H1 (cell line): ENCODE results near the gene IRF8. TPM values are rescaled to one million over a fixed set of nuclear protein-coding genes. Genes with fewer than 3 reads are reported as not detected.
A peak's percentile ranks its signal among the peaks of the same experiment; 100 is the strongest.

Experiments
- CTCF ChIA-PET: fragments of 300-600 bp; sonication (Branson Sonifier 250); formaldehyde crosslinking; loops from one replicate; lab custom pipeline; 2021; ENCODE audit not compliant: partially characterized antibody; lab: Charles Lee
- POLR2A ChIA-PET: fragments of 300-600 bp; sonication (Branson Sonifier 250); formaldehyde crosslinking; loops from one replicate; lab custom pipeline; 2021; ENCODE audit warnings: inconsistent platforms; ENCODE audit not compliant: partially characterized antibody; lab: Charles Lee
- DNase-seq, 2 experiments: peaks; one replicate each; pipeline versions ENCODE4 v3.0.0 to v3.0.0-alpha.2; 2010 to 2022; ENCODE audit warnings: low spot score in 2 of 2, low read depth in 1 of 2, mixed read lengths in 1 of 2
- FAIRE-seq: peaks from 2 replicates; lab custom pipeline; 2011; peaks lifted over from hg19 to GRCh38; lab: Jason Lieb, UNC
- H2AFZ ChIP-seq: 2 replicates; pipeline ENCODE4 v1.8.1; 2012; ENCODE audit warnings: low read length, inconsistent platforms
- H2AK5ac ChIP-seq: 2 replicates; pipeline ENCODE4 v1.6.1; 2013; ENCODE audit warnings: low read depth, low read length
- H2BK120ac ChIP-seq: replicated peaks from 2 replicates; pipeline ENCODE3; 2013; ENCODE audit warnings: low read depth, low read length, inconsistent platforms
- H2BK12ac ChIP-seq: 2 replicates; pipeline ENCODE4 v1.6.1; 2013; ENCODE audit warnings: low read depth, low read length
- H2BK15ac ChIP-seq: 2 replicates; pipeline ENCODE4 v1.6.1; 2013; ENCODE audit warnings: low read length
- H2BK20ac ChIP-seq: 2 replicates; pipeline ENCODE4 v1.6.1; 2013; ENCODE audit warnings: low read length
- H2BK5ac ChIP-seq: 2 replicates; pipeline ENCODE4 v1.6.1; 2013; ENCODE audit warnings: low read depth, low read length
- H3K14ac ChIP-seq: 2 replicates; pipeline ENCODE4 v1.6.1; 2013; ENCODE audit warnings: inconsistent platforms; ENCODE audit not compliant: insufficient read length
- H3K18ac ChIP-seq: 2 replicates; pipeline ENCODE4 v1.6.1; 2013; ENCODE audit warnings: low read length; ENCODE audit errors: extremely low read depth
- H3K23ac ChIP-seq: 2 replicates; pipeline ENCODE4 v1.6.1; 2013; ENCODE audit warnings: inconsistent platforms; ENCODE audit not compliant: insufficient read length
- H3K23me2 ChIP-seq: 2 replicates; pipeline ENCODE4 v1.6.1; 2013; ENCODE audit warnings: low read depth, low read length
- H3K27ac ChIP-seq: 2 replicates; pipeline ENCODE4 v1.6.1; 2011; ENCODE audit warnings: low read depth, low read length, inconsistent platforms
- H3K27me3 ChIP-seq, 4 experiments: replicated peaks in 1 of 4; 1 replicate in 1 of 4; 2 replicates in 3 of 4; pipeline versions ENCODE4 v1.6.1 to v1.8.1; 2011 to 2013; ENCODE audit warnings: low read length in 3 of 4, mild to moderate bottlenecking in 3 of 4, inconsistent platforms in 2 of 4, mixed read lengths in 2 of 4, moderate library complexity in 1 of 4; ENCODE audit not compliant: control insufficient read depth in 3 of 4, insufficient read depth in 3 of 4; ENCODE audit errors: extremely low read depth in 1 of 4
- H3K36me3 ChIP-seq, 4 experiments: 2 replicates each; pipeline versions ENCODE4 v1.6.1 to v1.8.1; 2011 to 2013; ENCODE audit warnings: mild to moderate bottlenecking in 4 of 4, low read length in 3 of 4, moderate library complexity in 2 of 4, control low read depth in 1 of 4, inconsistent platforms in 1 of 4; ENCODE audit not compliant: insufficient read depth in 4 of 4, control insufficient read depth in 2 of 4
- H3K4ac ChIP-seq: replicated peaks from 2 replicates; pipeline ENCODE3; 2013; ENCODE audit warnings: low read length, low read depth, mixed read lengths, inconsistent platforms; ENCODE audit not compliant: insufficient read length
- H3K4me1 ChIP-seq, 4 experiments: replicated peaks in 1 of 4; 1 replicate in 1 of 4; 2 replicates in 3 of 4; pipeline versions ENCODE4 v1.6.1 to v1.8.1; 2011 to 2013; ENCODE audit warnings: low read length in 3 of 4, inconsistent platforms in 2 of 4, mixed read lengths in 1 of 4; ENCODE audit not compliant: insufficient read depth in 4 of 4, control insufficient read depth in 3 of 4
- H3K4me2 ChIP-seq, 2 experiments: 2 replicates each; pipeline versions ENCODE4 v1.6.1 to v1.8.1; 2011 to 2013; ENCODE audit warnings: low read depth in 2 of 2, low read length in 2 of 2, control low read depth in 1 of 2, inconsistent platforms in 1 of 2, mild to moderate bottlenecking in 1 of 2; ENCODE audit not compliant: insufficient read depth in 1 of 2
- H3K4me3 ChIP-seq, 4 experiments: fragments of 200-600, 300-600 bp in 1 of 4; sonication (generic), shearing (Covaris generic), sonication (Bioruptor Twin) in 1 of 4; 2 replicates each; pipeline versions ENCODE4 v1.5.1 to v1.8.1; 2011 to 2016; ENCODE audit warnings: low read length in 4 of 4, low read depth in 3 of 4, control low read depth in 2 of 4, inconsistent platforms in 2 of 4, mild to moderate bottlenecking in 2 of 4, mixed read lengths in 1 of 4, moderate library complexity in 1 of 4; ENCODE audit not compliant: insufficient read depth in 2 of 4; ENCODE audit errors: extremely low read depth in 1 of 4
- H3K56ac ChIP-seq: replicated peaks from 2 replicates; pipeline ENCODE3; 2013; ENCODE audit warnings: low read depth, mild to moderate bottlenecking, mixed read lengths, low read length, inconsistent platforms; ENCODE audit not compliant: insufficient read length
- H3K79me1 ChIP-seq: 2 replicates; pipeline ENCODE4 v1.6.1; 2013; ENCODE audit warnings: low read depth, low read length, control low read depth
- H3K79me2 ChIP-seq, 2 experiments: 2 replicates each; pipeline versions ENCODE4 v1.6.1 to v1.8.1; 2012 to 2013; ENCODE audit warnings: low read length in 2 of 2, mild to moderate bottlenecking in 2 of 2, inconsistent platforms in 1 of 2; ENCODE audit not compliant: insufficient read depth in 2 of 2, control insufficient read depth in 1 of 2
- H3K9ac ChIP-seq, 4 experiments: replicated peaks in 1 of 4; 1 replicate in 1 of 4; 2 replicates in 3 of 4; pipeline versions ENCODE4 v1.6.1 to v1.8.1; 2011 to 2013; ENCODE audit warnings: low read depth in 3 of 4, low read length in 3 of 4, control low read depth in 2 of 4, mild to moderate bottlenecking in 2 of 4, moderate library complexity in 2 of 4, inconsistent platforms in 1 of 4; ENCODE audit errors: extremely low read depth in 1 of 4
- H3K9me3 ChIP-seq, 2 experiments: 2 replicates each; pipeline versions ENCODE4 v1.6.1 to v1.8.1; 2012 to 2013; ENCODE audit warnings: mild to moderate bottlenecking in 2 of 2, moderate library complexity in 2 of 2, control low read depth in 1 of 2, inconsistent platforms in 1 of 2, low read depth in 1 of 2, low read length in 1 of 2, mixed read lengths in 1 of 2; ENCODE audit not compliant: insufficient read depth in 2 of 2
- H4K20me1 ChIP-seq, 2 experiments: replicated peaks in 1 of 2; 2 replicates each; pipeline versions ENCODE3 to v1.8.1; 2011 to 2013; ENCODE audit warnings: inconsistent platforms in 2 of 2, low read length in 2 of 2, mild to moderate bottlenecking in 1 of 2; ENCODE audit not compliant: insufficient read depth in 2 of 2, control insufficient read depth in 1 of 2
- H4K5ac ChIP-seq: 2 replicates; pipeline ENCODE4 v1.6.1; 2013; ENCODE audit warnings: low read length, low read depth, mixed read lengths, inconsistent platforms; ENCODE audit not compliant: insufficient read length
- H4K8ac ChIP-seq: 2 replicates; pipeline ENCODE4 v1.8.0; 2013; ENCODE audit warnings: mild to moderate bottlenecking, moderate library complexity, low read length, inconsistent platforms; ENCODE audit not compliant: insufficient read depth; ENCODE audit errors: extremely low read depth
- H4K91ac ChIP-seq: replicated peaks from 2 replicates; pipeline ENCODE3; 2013; ENCODE audit warnings: low read length, mixed read lengths, inconsistent platforms; ENCODE audit not compliant: insufficient read length
- CHD1 ChIP-seq: IDR thresholded peaks from 2 replicates; pipeline ENCODE4 v1.6.1; 2012; ENCODE audit warnings: low read depth, low read length, improper control_type of control experiment
- EGR1 ChIP-seq: IDR thresholded peaks from 2 replicates; pipeline ENCODE4 v1.6.1; 2011; ENCODE audit warnings: low read depth, low read length, borderline replicate concordance
- HDAC2 ChIP-seq, 2 experiments: fragments of 300-600 bp in 1 of 2; sonication (generic) in 1 of 2; IDR thresholded peaks; 2 replicates each; pipeline ENCODE4 v1.6.1; 2011 to 2012; ENCODE audit warnings: low read depth in 2 of 2, low read length in 2 of 2, mild to moderate bottlenecking in 2 of 2, moderate library complexity in 2 of 2, borderline replicate concordance in 1 of 2, inconsistent platforms in 1 of 2
- KDM5A ChIP-seq: fragments of 200-600 bp; IDR thresholded peaks from 2 replicates; pipeline ENCODE4 v1.7.1; 2012; ENCODE audit warnings: mild to moderate bottlenecking, low read length, inconsistent platforms, mixed read lengths
- RAD21 ChIP-seq, 2 experiments: IDR thresholded peaks in 1 of 2; conservative IDR thresholded peaks in 1 of 2; 2 replicates each; pipeline ENCODE4 v1.6.1; 2011; ENCODE audit warnings: low read depth in 2 of 2, low read length in 2 of 2, improper control_type of control experiment in 1 of 2, inconsistent platforms in 1 of 2, mild to moderate bottlenecking in 1 of 2, moderate library complexity in 1 of 2
- RFX5 ChIP-seq: IDR thresholded peaks from 2 replicates; pipeline ENCODE4 v1.6.1; 2011; ENCODE audit warnings: low read depth, low read length, improper control_type of control experiment, borderline replicate concordance
- SIRT6 ChIP-seq: IDR thresholded peaks from one replicate; pipeline ENCODE4 v1.7.1; 2012; ENCODE audit warnings: low read length, inconsistent platforms
- TAF1 ChIP-seq: IDR thresholded peaks from 2 replicates; pipeline ENCODE4 v1.6.1; 2011; ENCODE audit warnings: mild to moderate bottlenecking, low read depth, low read length
- WGBS, 2 experiments: shearing (Covaris generic) in 1 of 2; methylation state at CpG; one replicate each; pipeline versions ENCODE4 v1.1.6 to v1.1.7; 2013 to 2015; ENCODE audit warnings: low lambda C conversion rate in 2 of 2, mixed read lengths in 2 of 2, inconsistent platforms in 1 of 2, low coverage in 1 of 2, missing lambda C conversion rate in 1 of 2; ENCODE audit not compliant: insufficient replicate concordance in 2 of 2, insufficient coverage in 1 of 2, insufficient read length in 1 of 2; ENCODE audit errors: extremely low coverage in 1 of 2, missing lambda C conversion rate in 1 of 2; 5-methylcytosine and 5-hydroxymethylcytosine counted together
- long read RNA-seq, 2 experiments: library from RNA in 1 of 2; library from capped mRNA in 1 of 2; stranded (forward); transcript quantifications; one replicate each; pipeline ENCODE4 v2.0.0, GENCODE V29; 2021; ENCODE audit warnings: inconsistent platforms in 1 of 2
- polyA minus RNA-seq, 3 experiments: library from RNA; depleted of rRNA, polyadenylated mRNA; stranded (reverse); fragments of >200 nt; gene quantifications; 1 replicate in 2 of 3; 2 replicates in 1 of 3; pipeline ENCODE4 v1.2.3, GENCODE V29; 2011
- polyA plus RNA-seq, 7 experiments: library from polyadenylated mRNA; depleted of rRNA in 3 of 7; stranded (reverse) in 5 of 7; unstranded in 2 of 7; fragments of >200 nt in 5 of 7; fragments of 200-250 nt in 2 of 7; gene quantifications; 1 replicate in 5 of 7; 2 replicates in 1 of 7; 4 replicates in 1 of 7; pipeline versions ENCODE4 v1.2.1 to v1.2.3, GENCODE V29; 2011 to 2013; ENCODE audit warnings: missing spikeins in 2 of 7, mixed read lengths in 2 of 7
- total RNA-seq: library from RNA; stranded (reverse); fragmentation: NEBNext Ultra II Directional; extraction: Animal tissue kit (Norgen Biotek cat#: 25700); gene quantifications from 2 replicates; pipeline ENCODE4 v1.2.1, GENCODE V29; 2021

The IRF8 gene
- total RNA-seq (0.96 and 2.0 TPM in 2 replicates), polyA plus RNA-seq (2011; rRNA removed) (0.35 and 0.72 TPM in 2 replicates), polyA minus RNA-seq (2011; rRNA and poly(A)+ RNA removed) (0.88 and 1.3 TPM in 2 replicates)
- polyA plus RNA-seq (2011; cell fraction: cytosol; rRNA removed): 0.54 TPM
- 0.80 TPM for polyA plus RNA-seq (2011; cell fraction: nucleus; rRNA removed)
- 0.37 to 0.72 TPM (median 0.53 TPM) in 4 replicates for polyA plus RNA-seq (2012, experiment 1 of 2)
- 0.12 TPM for polyA plus RNA-seq (2012, experiment 2 of 2)
- polyA plus RNA-seq (2013, experiment 1 of 2): 0.34 TPM
- 0.37 TPM for polyA plus RNA-seq (2013, experiment 2 of 2)
- not detected for polyA minus RNA-seq (2011; cell fraction: cytosol; rRNA and poly(A)+ RNA removed)
- polyA minus RNA-seq (2011; cell fraction: nucleus; rRNA and poly(A)+ RNA removed): 0.30 TPM
- long read RNA-seq, experiment 1, partial matches to known transcripts: 0 of 1 reads
- long read RNA-seq, experiment 1, other reads (novel, unspliced or antisense): 0 of 1 reads
- long read RNA-seq, experiment 2: 0 reads

- no peak within 1 kb of the TSS for H3K27ac ChIP-seq
- no peak within 1 kb of the TSS for H4K5ac ChIP-seq
- H4K91ac ChIP-seq: peak within 1 kb of the TSS; percentile 31
- no peak within 1 kb of the TSS for H3K18ac ChIP-seq
- no peaks in the 10 kb centered on the region for H3K79me2 ChIP-seq
- ChIA-PET POLR2A (interaction anchor here (1.2 to 1.4 kb wide), 3 partner anchors 10 to 28 kb away, joined by 3 to 4 read pairs (median 3); no protein-coding TSS in a partner anchor), CTCF (interaction anchor here (0.9 to 3.3 kb wide), 7 partner anchors 9 to 88 kb away, joined by 3 to 31 read pairs (median 3); no protein-coding TSS in a partner anchor)
- H3K79me1 ChIP-seq: no peaks in the 10 kb centered on the region
- H3K23ac ChIP-seq: no peak within 1 kb of the TSS
- H3K4me2 ChIP-seq: peak within 1 kb of the TSS; percentile 52 to 88
- H2AK5ac ChIP-seq: no peak within 1 kb of the TSS
- H3K9ac ChIP-seq: no peak within 1 kb of the TSS; a peak in 1 of 7 replicates
- peak within 1 kb of the TSS; percentile 18; the same call in 1 of the 2 replicates for H2AFZ ChIP-seq
- H3K4me1 ChIP-seq: no peaks in the 10 kb centered on the region
- H3K27me3 ChIP-seq: peaks cover 11 to 46% (median 31%) of the 10 kb centered on the region in 4 experiments
- no peak within 1 kb of the TSS for H3K14ac ChIP-seq
- H3K9me3 ChIP-seq: no peaks in the 10 kb centered on the region
- FAIRE-seq (no peak), DNase-seq (peak in 1 of 2 experiments; percentile 84)
- H2BK120ac ChIP-seq: no peak within 1 kb of the TSS
- H2BK5ac ChIP-seq: no peak within 1 kb of the TSS
- H3K4ac ChIP-seq: no peak within 1 kb of the TSS
- peak within 1 kb of the TSS; percentile 41 to 68 (median 56) for H3K4me3 ChIP-seq
- peak within 1 kb of the TSS; percentile 88; the same call in 1 of the 2 replicates for H4K8ac ChIP-seq
- no peak within 1 kb of the TSS for H2BK15ac ChIP-seq
- H3K56ac ChIP-seq: no peak within 1 kb of the TSS
- no peak within 1 kb of the TSS for H2BK20ac ChIP-seq
- H3K23me2 ChIP-seq: peaks cover 6% of the 10 kb centered on the region; the same call in 1 of the 2 replicates
- H2BK12ac ChIP-seq: no peak within 1 kb of the TSS
- H3K36me3 ChIP-seq: no peaks in the 10 kb centered on the region
- no peaks in the 10 kb centered on the region for H4K20me1 ChIP-seq
- whole genome bisulfite sequencing, 2 experiments: 6% methylated on average over 82 of the region's 102 CpGs; no CpG with 5 or more reads in 1 of the 2 experiments
- TF ChIP-seq KDM5A: no peak
- no peak for TF ChIP-seq SIRT6
- TF ChIP-seq RFX5: no peak
- TF ChIP-seq CHD1: no peak
- no peak for TF ChIP-seq EGR1
- TF ChIP-seq TAF1: no peak
- TF ChIP-seq RAD21 (IDR thresholded peaks at IDR 0.05 in 1 of 2, conservative IDR thresholded peaks at IDR 0.05 in 1 of 2; ENCODE audit: low read depth in 2 of 2, low read length in 2 of 2): no peak
- TF ChIP-seq HDAC2 (IDR thresholded peaks at IDR 0.05; ENCODE audit: borderline replicate concordance in 1 of 2, low read depth in 2 of 2, low read length in 2 of 2): 0 out of 4 replicates have a peak, but pooled peaks of 1 of the 2 experiments have one; percentile 31
Observed at GRCh38 chr16:85898521-85899442, at the start of gene IRF8. TSS of gene IRF8 (plus strand) at chr16:85899162. CDS start at chr16:85903016, 3,854 bp downstream.
